HuH-7.5 (cell line): Measurements from ENCODE around the gene CYP2A6.
A peak's percentile ranks its signal among the peaks of the same experiment; 100 is the strongest.
"Not testable (repeated sequence)": the region's sequence is repeated elsewhere in the genome, so short reads cannot be mapped to it uniquely, and the experiment has no call there.

ENCODE experiments used
- DNase-seq: peaks from one replicate; pipeline ENCODE4 v3.0.0; 2011; ENCODE audit warnings: low spot score

The CYP2A6 gene

DNA sequence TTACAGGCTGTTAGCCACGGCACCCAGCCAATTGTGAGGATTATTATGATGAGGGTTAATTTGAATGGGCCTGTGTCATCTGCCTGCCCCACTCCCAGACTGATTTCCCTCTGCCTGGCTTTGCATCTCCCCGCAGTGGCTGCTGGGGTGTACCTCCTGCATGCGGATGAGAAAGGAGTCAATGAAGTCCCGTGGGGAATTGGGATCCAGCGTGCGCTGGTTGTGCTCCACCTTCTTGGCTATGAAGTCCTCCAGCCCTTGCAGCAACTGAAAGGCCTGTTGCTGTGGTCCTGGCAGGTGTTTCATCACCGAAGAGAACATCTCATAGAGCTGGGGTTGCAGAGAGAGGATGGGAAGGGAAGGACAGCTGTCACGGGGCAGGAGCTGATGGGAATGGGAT lies 3.5 kb downstream of the CYP2A6 start:
- DNase-seq, result not testable (repeated sequence)

GRCh38 chr19:40843653-40844052 lies 6.6 kb downstream of the CYP2A6 start:
- DNase-seq, result not testable (repeated sequence)

GRCh38 chr19:40842997-40843652 lies 7.1 kb downstream of the CYP2A6 start:
- not testable (repeated sequence) for DNase-seq

GRCh38 chr19:40842012-40842411 lies 8.2 kb downstream of the CYP2A6 start:
- DNase-seq, result not testable (repeated sequence)

- not testable (repeated sequence) for DNase-seq
Observed at GRCh38 chr19:40838477-40838876, 11.8 kb downstream of the CYP2A6 start.

DNA sequence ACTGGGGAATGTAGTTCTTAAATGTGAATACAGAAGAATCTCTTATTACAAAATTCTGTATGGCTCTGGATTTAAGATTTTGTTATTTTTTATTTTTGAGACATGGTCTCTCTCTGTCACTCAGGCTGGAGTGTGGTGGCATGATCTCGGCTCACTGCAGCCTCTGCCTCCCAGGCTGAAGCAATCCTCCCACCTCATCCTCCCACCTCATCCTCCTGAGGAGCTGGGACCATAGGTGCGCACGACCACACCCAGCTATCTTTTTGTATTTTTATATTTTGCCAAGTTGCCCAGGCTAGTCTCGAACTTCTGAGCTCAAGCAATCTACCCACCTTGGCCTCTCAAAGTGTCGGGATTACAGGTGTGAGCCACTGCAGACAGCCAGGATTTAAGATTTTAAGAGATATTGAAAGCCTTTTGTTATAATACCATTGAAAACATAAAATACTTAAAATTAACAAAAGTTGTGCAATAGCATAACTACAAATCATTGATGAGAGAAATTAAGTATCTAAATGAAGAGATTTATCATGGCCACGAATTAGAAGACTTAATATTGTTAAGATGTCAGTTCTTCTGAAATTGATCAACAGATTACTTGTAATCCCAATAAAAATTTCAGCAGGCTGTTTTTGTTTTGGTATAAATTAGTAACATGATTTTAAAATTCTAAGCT lies 13.4 kb downstream of the CYP2A6 start:
- no peak for DNase-seq

DNA sequence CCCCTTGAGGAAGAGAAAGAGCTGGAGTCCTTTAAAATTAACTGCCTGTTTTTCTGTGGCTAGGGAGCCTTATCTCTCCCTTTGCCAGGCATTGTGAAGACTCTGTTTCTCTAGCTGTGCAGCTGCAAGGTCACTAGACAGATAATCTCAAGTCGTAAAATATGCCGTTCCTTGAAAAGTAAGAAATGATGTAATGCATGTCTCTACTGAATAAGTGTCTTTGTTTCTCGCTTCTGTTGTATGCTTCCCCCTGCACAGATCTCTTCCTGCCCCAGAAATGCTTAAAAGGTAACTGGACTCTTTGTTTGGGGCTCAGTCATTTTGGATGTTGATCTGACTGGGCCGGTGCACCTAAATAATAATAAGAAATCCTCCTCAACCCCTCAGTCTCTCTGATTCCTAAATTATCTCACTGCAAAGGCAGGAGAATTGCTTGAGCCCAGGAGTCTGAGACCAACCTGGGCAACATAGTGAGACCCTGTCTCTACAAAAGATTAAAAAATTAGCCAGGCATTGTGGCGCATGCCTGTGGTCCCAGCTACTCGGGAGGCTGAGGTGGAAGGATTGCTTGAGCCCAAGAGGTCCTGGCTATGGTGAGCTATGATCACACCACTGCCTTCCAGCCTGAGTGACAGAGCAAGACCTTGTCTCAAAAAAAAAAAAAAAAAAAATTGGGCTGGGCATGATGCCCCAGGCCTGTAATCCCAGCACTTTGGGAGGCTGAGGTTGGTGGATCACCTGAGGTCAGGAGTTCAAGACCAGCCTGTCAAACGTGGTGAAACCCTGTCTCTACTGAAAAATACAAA lies 16.3 kb downstream of the CYP2A6 start:
- DNase-seq, result not testable (repeated sequence)

- DNase-seq, result not testable (repeated sequence)
Observed at GRCh38 chr19:40832431-40832790, 17.8 kb downstream of the CYP2A6 start.

DNA sequence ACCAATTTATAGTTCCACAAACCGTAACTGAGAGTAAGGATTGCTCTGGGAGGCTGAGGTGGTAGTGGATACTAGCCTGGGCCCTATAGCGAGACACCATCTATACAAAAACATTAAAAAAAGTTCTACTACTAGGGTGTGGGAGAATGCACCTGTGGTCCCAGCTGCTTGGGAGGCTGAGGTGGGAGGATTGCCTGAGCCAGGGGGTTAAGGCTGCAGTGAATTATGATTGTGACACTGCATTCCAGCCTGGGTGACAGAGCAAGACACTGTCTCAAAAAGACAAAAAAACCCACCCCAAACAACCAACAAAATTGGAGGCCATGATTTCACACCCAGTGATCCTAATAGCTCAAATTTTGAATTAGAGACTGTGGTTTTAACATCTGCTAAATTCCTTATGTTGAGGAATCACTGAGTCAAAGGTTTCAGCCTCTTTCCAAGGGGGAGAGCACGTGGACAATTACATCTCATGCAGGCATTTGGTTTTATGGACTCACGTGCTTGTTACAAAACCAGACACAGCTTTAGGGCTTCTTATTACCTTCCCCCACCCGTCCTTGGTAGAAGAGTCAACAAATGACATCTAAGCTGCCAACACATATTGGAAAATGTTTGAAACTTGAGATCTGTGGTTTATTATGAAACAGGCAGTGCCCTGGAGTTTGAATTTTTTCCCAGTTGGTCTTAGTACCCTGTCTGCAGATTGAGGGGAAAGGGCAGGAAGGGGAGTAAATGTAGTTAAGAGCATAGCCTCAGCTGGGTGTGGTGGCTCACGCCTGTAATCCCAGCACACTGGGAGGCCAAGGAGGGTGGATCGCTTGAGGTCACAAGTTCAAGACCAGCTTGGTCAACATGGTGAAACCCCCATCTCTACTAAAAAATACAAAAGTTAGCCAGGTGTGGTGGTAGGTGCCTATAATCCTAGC lies 18.5 kb downstream of the CYP2A6 start:
- DNase-seq, result peak; percentile 46

- DNase-seq, result not testable (repeated sequence)
Observed at GRCh38 chr19:40830741-40831140, 19.5 kb downstream of the CYP2A6 start.

DNA sequence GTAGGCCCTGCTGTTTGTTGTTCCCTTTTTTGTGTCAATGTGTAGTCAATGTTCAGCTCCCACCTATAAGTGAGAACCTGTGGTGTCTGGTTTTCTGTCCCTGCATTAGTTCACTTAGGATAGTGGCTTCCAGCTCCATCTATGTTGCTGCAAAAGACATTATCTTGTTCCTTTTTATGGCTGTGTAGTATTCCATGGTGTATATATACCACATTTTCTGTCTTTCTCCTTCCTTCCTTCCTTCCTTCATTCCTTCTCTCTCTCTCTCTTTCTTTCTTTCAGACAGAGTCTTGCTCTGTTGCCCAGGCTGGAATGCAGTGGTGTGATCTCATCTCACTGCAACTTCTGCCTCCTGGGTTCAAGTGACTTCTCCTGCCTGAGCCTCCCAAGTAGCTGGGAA lies 21.0 kb downstream of the CYP2A6 start:
- DNase-seq, result no peak

GRCh38 chr19:40827386-40828247 lies 22.6 kb downstream of the CYP2A6 start:
- no peak for DNase-seq

DNA sequence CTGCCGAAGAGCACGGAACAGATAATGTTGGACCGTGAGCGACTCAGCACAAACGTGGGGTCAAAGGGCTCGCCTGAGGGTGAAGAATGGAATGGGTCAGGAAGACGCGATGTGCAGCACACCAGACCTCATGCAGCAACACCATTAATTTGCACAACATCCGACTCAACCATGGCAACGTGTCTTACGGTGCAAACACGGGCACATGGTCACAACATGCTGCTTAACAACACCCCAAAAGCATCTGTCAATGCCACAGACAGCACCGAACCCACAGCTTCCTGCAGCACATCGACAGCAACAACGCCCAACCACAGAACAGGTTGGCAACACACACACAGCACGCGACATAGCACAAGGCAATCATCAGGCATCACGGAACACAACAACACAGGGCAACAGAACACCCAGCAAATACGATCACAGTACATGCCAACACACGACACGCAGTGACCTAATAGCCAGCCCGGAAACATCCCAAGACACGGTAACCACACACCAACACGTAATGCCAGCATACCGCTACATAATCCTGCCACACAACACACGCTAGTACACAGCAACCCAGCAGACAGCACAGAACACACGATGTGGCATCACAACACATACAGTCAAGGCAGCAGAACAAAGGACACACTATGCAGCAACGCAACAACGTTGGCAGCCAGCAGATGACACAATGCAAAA lies 23.4 kb downstream of the CYP2A6 start:
- DNase-seq, result not testable (repeated sequence)

- DNase-seq, result not testable (repeated sequence)
Observed at GRCh38 chr19:40826312-40826698, 23.9 kb downstream of the CYP2A6 start.

DNA sequence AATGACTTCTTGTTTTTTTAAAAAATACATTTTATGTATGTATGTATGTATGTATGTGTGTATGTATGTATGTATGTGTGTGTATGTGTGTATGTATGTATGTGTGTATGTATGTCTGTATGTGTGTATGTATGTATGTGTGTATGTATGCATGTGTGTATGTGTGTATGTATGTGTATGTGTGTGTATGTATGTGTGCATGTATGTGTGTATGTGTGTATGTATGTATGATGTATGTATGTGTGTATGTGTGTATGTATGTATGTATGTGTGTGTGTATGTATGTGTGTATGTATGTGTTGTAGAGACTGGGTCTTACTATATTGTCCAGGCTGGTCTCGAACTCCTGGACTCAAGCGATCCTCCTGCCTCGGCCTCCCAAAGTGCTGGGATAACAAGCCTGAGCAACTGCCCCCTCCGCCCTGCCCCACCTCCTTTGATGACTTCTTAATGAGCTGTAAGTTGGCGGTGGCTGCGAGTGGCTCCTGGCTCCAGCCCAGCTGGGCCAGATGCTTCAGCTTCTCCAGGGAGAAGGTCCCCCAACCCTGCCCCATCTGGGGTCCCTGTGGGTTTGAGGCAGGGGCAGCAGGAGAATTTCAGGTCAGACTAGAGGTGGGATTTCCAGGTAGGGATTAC lies 24.7 kb downstream of the CYP2A6 start:
- not testable (repeated sequence) for DNase-seq

DNA sequence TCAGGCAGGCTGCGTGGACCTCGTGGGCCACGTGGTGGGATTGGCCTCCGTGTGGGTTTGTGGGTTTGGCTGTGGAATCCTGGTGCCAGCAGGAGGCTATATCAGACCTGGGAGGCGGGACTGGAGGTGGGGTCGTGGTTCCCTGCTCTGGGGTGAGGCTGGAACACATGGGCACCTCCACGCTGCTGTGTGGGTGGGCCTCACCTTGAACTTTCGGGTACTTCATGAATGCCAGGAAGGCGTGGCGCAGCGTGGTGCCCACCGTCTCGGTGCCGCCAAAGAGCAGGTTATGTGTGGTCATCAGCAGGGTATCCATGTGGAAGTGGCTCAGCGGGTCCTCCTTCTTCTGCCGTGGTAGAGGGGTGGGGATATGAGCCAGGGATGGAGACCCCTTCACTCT lies 25.3 kb downstream of the CYP2A6 start:
- DNase-seq, result not testable (repeated sequence)

- DNase-seq, result not testable (repeated sequence)
Observed at GRCh38 chr19:40822704-40823553, 27.3 kb downstream of the CYP2A6 start.

DNA sequence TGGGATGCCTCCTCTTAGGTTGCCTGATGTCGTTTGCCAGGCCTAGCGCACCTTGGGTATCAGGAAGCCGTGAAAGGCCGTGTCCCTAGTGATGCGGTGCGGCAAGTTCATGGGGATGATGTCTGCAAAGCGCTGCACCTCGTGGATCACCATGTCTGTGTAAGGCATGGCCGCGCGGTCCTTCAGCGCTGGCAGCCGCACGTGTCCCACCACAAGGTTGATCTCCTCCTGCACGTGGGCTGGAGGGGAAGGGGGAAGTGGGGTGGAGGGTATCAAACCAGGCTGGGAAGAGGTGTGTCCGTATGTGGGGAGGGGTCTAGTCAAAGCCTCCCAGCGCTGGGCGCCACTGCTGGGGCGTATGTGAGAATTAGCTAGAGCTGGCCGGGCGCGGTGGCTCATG lies 28.1 kb downstream of the CYP2A6 start:
- no peak for DNase-seq
